Measurements from ENCODE around the gene ULBP3. TPM values are rescaled to one million over a fixed set of nuclear protein-coding genes. Genes with fewer than 3 reads are reported as not detected.
"Not testable (repeated sequence)": the region's sequence is repeated elsewhere in the genome, so short reads cannot be mapped to it uniquely, and the experiment has no call there.

Gene ULBP3
- total RNA-seq, 1 experiment from 2014 or later, result 4.0 TPM

- CTCF ChIA-PET; H3K9me3 Mint-ChIP-seq; H3K27ac Mint-ChIP-seq; ATAC-seq; POLR2A ChIA-PET; H3K4me1 Mint-ChIP-seq; DNase-seq (ENCODE audit: low spot score); H3K36me3 Mint-ChIP-seq; H3K4me3 Mint-ChIP-seq: not testable (repeated sequence)
- H3K27me3 Mint-ChIP-seq (ENCODE audit: low read depth), result peaks cover 83% of the 10 kb centered on the region
Observed at GRCh38 chr6:150021870-150022269, 47.1 kb downstream of the ULBP3 start.

- no peaks in the 10 kb centered on the region for H3K9me3 Mint-ChIP-seq
- ATAC-seq (no peak), DNase-seq (ENCODE audit: low spot score) (no peak)
- CTCF ChIA-PET, result interaction anchor here (1.0 to 1.3 kb wide), 2 partner anchors 10 to 12 kb away, joined by 3 to 6 read pairs; no protein-coding TSS in a partner anchor
- H3K4me3 Mint-ChIP-seq, result no peak overlapping the region
- H3K4me1 Mint-ChIP-seq, result peaks cover 8% of the 10 kb centered on the region
- no peak for TF ChIP-seq SP1 (CRISPR knock-in tag; conservative IDR thresholded peaks at IDR 0.05)
- TF ChIP-seq ZSCAN18 (CRISPR knock-in tag; IDR thresholded peaks at IDR 0.05), result no peak
- TF ChIP-seq NR1H2 (CRISPR knock-in tag; IDR thresholded peaks at IDR 0.05), result no peak
- no peak for TF ChIP-seq ZNF263 (CRISPR knock-in tag; IDR thresholded peaks at IDR 0.05; ENCODE audit: low read depth)
- TF ChIP-seq NFYB (CRISPR knock-in tag; conservative IDR thresholded peaks at IDR 0.05; ENCODE audit: low read depth), result no peak
- no peak for TF ChIP-seq ARID4B (CRISPR knock-in tag; IDR thresholded peaks at IDR 0.05; ENCODE audit: borderline replicate concordance)
- TF ChIP-seq E2F1 (CRISPR knock-in tag; IDR thresholded peaks at IDR 0.05), result no peak
- no peak for TF ChIP-seq ESRRA (CRISPR knock-in tag; IDR thresholded peaks at IDR 0.05; ENCODE audit: borderline replicate concordance)
- TF ChIP-seq ZMAT4 (CRISPR knock-in tag; IDR thresholded peaks at IDR 0.05), result no peak
- H3K36me3 Mint-ChIP-seq, result no peaks in the 10 kb centered on the region
- no peak overlapping the region for H3K27ac Mint-ChIP-seq
- POLR2A ChIA-PET, result no interaction called here
- H3K27me3 Mint-ChIP-seq (ENCODE audit: low read depth), result peaks cover 83% of the 10 kb centered on the region
Observed at GRCh38 chr6:150018846-150019580, 49.9 kb downstream of the ULBP3 start.

GRCh38 chr6:150017186-150017521 lies 51.8 kb downstream of the ULBP3 start:
- not testable (repeated sequence) for ATAC-seq, H3K9me3 Mint-ChIP-seq
- H3K4me1 Mint-ChIP-seq, result peaks cover 10% of the 10 kb centered on the region

More at GRCh38 chr6:150017186-150017521, 51.8 kb downstream of the ULBP3 start:
- peaks cover 91% of the 10 kb centered on the region for H3K27me3 Mint-ChIP-seq (ENCODE audit: low read depth)
- CTCF ChIA-PET, result interaction anchor here (0.7 to 1.3 kb wide), 19 partner anchors 8 to 378 kb away, joined by 3 to 18 read pairs (median 4); partner anchors contain the start of genes RAET1L and ULBP1
- H3K4me3 Mint-ChIP-seq; POLR2A ChIA-PET; DNase-seq (ENCODE audit: low spot score); H3K27ac Mint-ChIP-seq; H3K36me3 Mint-ChIP-seq: not testable (repeated sequence)
- TF ChIP-seq CTCF (IDR thresholded peaks at IDR 0.05), result peak; percentile 6
